Measurements from ENCODE around the gene AKAIN1.

Gene AKAIN1

GRCh38 chr18:5158587-5158986 is 38.5 kb downstream of the AKAIN1 start:
- no peak for DNase-seq

GRCh38 chr18:5158172-5158571 is 38.9 kb downstream of the AKAIN1 start:
- no peak for DNase-seq

GRCh38 chr18:5155907-5156287 is 41.2 kb downstream of the AKAIN1 start:
- DNase-seq = no peak

- no peak for DNase-seq
These were observed 41.7 kb downstream of the AKAIN1 start for GRCh38 chr18:5155218-5155906.

GRCh38 chr18:5152343-5153020 is 44.6 kb downstream of the AKAIN1 start:
- DNase-seq = no peak

- no peak for DNase-seq
These were observed 46.2 kb downstream of the AKAIN1 start for GRCh38 chr18:5150894-5151293.

GRCh38 chr18:5146093-5146492 is 51.0 kb downstream of the AKAIN1 start:
- DNase-seq = no peak

GRCh38 chr18:5145168-5145825 is 51.8 kb downstream of the AKAIN1 start:
- no peak for DNase-seq

GRCh38 chr18:5144629-5145028 is 52.4 kb downstream of the AKAIN1 start:
- DNase-seq = no peak

- DNase-seq = no peak
These were observed 54.2 kb downstream of the AKAIN1 start for GRCh38 chr18:5142859-5143258.

- no peak for DNase-seq
These were observed 54.9 kb downstream of the AKAIN1 start for GRCh38 chr18:5142131-5142530.

- DNase-seq = no peak
These were observed 59.8 kb downstream of the AKAIN1 start for GRCh38 chr18:5137261-5137660.

GRCh38 chr18:5132987-5133386 is 64.1 kb downstream of the AKAIN1 start:
- no peak for DNase-seq

- DNase-seq = no peak
These were observed 74.8 kb downstream of the AKAIN1 start for GRCh38 chr18:5122272-5122671.

GRCh38 chr18:5110266-5110665 is 86.8 kb downstream of the AKAIN1 start:
- DNase-seq = no peak

GRCh38 chr18:5107988-5108387 is 89.1 kb downstream of the AKAIN1 start:
- no peak for DNase-seq

GRCh38 chr18:5106730-5107129 is 90.3 kb downstream of the AKAIN1 start:
- DNase-seq = no peak

- no peak for DNase-seq
These were observed 92.8 kb downstream of the AKAIN1 start for GRCh38 chr18:5104246-5104645.

- no peak for DNase-seq
These were observed 93.4 kb downstream of the AKAIN1 start for GRCh38 chr18:5103693-5104092.

GRCh38 chr18:5103286-5103685 is 93.8 kb downstream of the AKAIN1 start:
- no peak for DNase-seq

- no peak for DNase-seq
These were observed 99.8 kb downstream of the AKAIN1 start for GRCh38 chr18:5097116-5097703.

GRCh38 chr18:5095239-5095638 is 101.8 kb downstream of the AKAIN1 start:
- no peak for DNase-seq

GRCh38 chr18:5093902-5094301 is 103.2 kb downstream of the AKAIN1 start:
- DNase-seq = no peak

Data from NK-92 treated with Interleukin-12 subunit alpha and Interleukin-12 subunit beta, amount 100 ng/mL, for 24 hours (cell line).